ENCODE data around the gene TTYH3. TPM values are rescaled to one million over a fixed set of nuclear protein-coding genes. Genes with fewer than 3 reads are reported as not detected.

Gene TTYH3
- total RNA-seq, 2 experiments from 2014 or later = 23.8 to 63.6 TPM

GRCh38 chr7:2596464-2597272 lies 35.1 kb upstream of the TTYH3 start:
- Histone ChIP-seq H3K36me3 (ENCODE audit: insufficient read depth, low read length) (no peaks in the 10 kb centered on the region), H3K4me1 (ENCODE audit: insufficient read depth, low read length, poor library complexity, severe bottlenecking) (no peaks in the 10 kb centered on the region), H3K9me3 (ENCODE audit: low read length) (no peaks in the 10 kb centered on the region), H3K4me3 (ENCODE audit: low read depth, low read length, poor library complexity, severe bottlenecking) (no peak overlapping the region), H3K9me2 (ENCODE audit: insufficient read depth, low read length) (no peaks in the 10 kb centered on the region), H4K20me1 (ENCODE audit: insufficient read depth, low read length) (no peaks in the 10 kb centered on the region), H2AFZ (ENCODE audit: low read length) (no peak overlapping the region), H3K4me2 (ENCODE audit: low read length) (no peak overlapping the region), H3K79me2 (ENCODE audit: insufficient read depth, low read depth, low read length) (no peaks in the 10 kb centered on the region), H3K27ac (ENCODE audit: low read depth, low read length, poor library complexity, severe bottlenecking) (no peak overlapping the region)
- BruUV-seq (replicated peaks) = no TSS peak
- DNase-seq (ENCODE audit: low spot score) = no peak
- POLR2A ChIA-PET = no interaction called here
- intact Hi-C loops (cut with micrococcal nuclease; ENCODE audit: unreplicated experiment) = no loop called here
- no peak for TF ChIP-seq EZH2phosphoT487 (IDR thresholded peaks at IDR 0.05; ENCODE audit: borderline replicate concordance, low read depth, low read length)
- TF ChIP-seq CTCF (conservative IDR thresholded peaks at IDR 0.05; ENCODE audit: low read length) = no peak
- CTCF ChIA-PET (ENCODE audit: unreplicated experiment) = no interaction called here

GRCh38 chr7:2597273-2597640 lies 34.5 kb upstream of the TTYH3 start:
- DNase-seq (ENCODE audit: low spot score) = no peak
- intact Hi-C loops (cut with micrococcal nuclease; ENCODE audit: unreplicated experiment) = no loop called here
- Histone ChIP-seq H4K20me1 (ENCODE audit: insufficient read depth, low read length) (no peaks in the 10 kb centered on the region), H3K9me3 (ENCODE audit: low read length) (no peaks in the 10 kb centered on the region), H3K36me3 (ENCODE audit: insufficient read depth, low read length) (no peaks in the 10 kb centered on the region), H3K4me3 (ENCODE audit: low read depth, low read length, poor library complexity, severe bottlenecking) (no peak overlapping the region), H3K9me2 (ENCODE audit: insufficient read depth, low read length) (no peaks in the 10 kb centered on the region), H3K4me1 (ENCODE audit: insufficient read depth, low read length, poor library complexity, severe bottlenecking) (no peaks in the 10 kb centered on the region), H3K79me2 (ENCODE audit: insufficient read depth, low read depth, low read length) (no peaks in the 10 kb centered on the region), H2AFZ (ENCODE audit: low read length) (no peak overlapping the region), H3K27ac (ENCODE audit: low read depth, low read length, poor library complexity, severe bottlenecking) (no peak overlapping the region), H3K4me2 (ENCODE audit: low read length) (no peak overlapping the region)
- BruUV-seq (replicated peaks) = no TSS peak
- no peak for TF ChIP-seq EZH2phosphoT487 (IDR thresholded peaks at IDR 0.05; ENCODE audit: borderline replicate concordance, low read depth, low read length)
- no peak for TF ChIP-seq CTCF (conservative IDR thresholded peaks at IDR 0.05; ENCODE audit: low read length)
- CTCF ChIA-PET (ENCODE audit: unreplicated experiment) = no interaction called here
- POLR2A ChIA-PET = no interaction called here

- H3K4me1 ChIP-seq (ENCODE audit: insufficient read depth, low read length, poor library complexity, severe bottlenecking) = no peaks in the 10 kb centered on the region
- no peaks in the 10 kb centered on the region for H3K79me2 ChIP-seq (ENCODE audit: insufficient read depth, low read depth, low read length)
- no peak overlapping the region for H2AFZ ChIP-seq (ENCODE audit: low read length)
- no peaks in the 10 kb centered on the region for H3K36me3 ChIP-seq (ENCODE audit: insufficient read depth, low read length)
- no peaks in the 10 kb centered on the region for H4K20me1 ChIP-seq (ENCODE audit: insufficient read depth, low read length)
- intact Hi-C loops (cut with micrococcal nuclease; ENCODE audit: unreplicated experiment) = no loop called here
- H3K4me3 ChIP-seq (ENCODE audit: low read depth, low read length, poor library complexity, severe bottlenecking) = no peak overlapping the region
- POLR2A ChIA-PET = no interaction called here
- no peaks in the 10 kb centered on the region for H3K9me2 ChIP-seq (ENCODE audit: insufficient read depth, low read length)
- no peak for DNase-seq (ENCODE audit: low spot score)
- H3K4me2 ChIP-seq (ENCODE audit: low read length) = no peak overlapping the region
- CTCF ChIA-PET (ENCODE audit: unreplicated experiment) = no interaction called here
- no TSS peak for BruUV-seq (replicated peaks)
- no peak overlapping the region for H3K27ac ChIP-seq (ENCODE audit: low read depth, low read length, poor library complexity, severe bottlenecking)
- TF ChIP-seq CTCF (conservative IDR thresholded peaks at IDR 0.05; ENCODE audit: low read length) (no peak), EZH2phosphoT487 (IDR thresholded peaks at IDR 0.05; ENCODE audit: borderline replicate concordance, low read depth, low read length) (no peak)
- H3K9me3 ChIP-seq (ENCODE audit: low read length) = no peaks in the 10 kb centered on the region
These were observed 33.5 kb upstream of the TTYH3 start for GRCh38 chr7:2598154-2598823.

All from OCI-LY7 (cell line).